Adrenal gland (tissue), 12 donors: ENCODE measurements around the gene GLYR1. TPM values are rescaled to one million over a fixed set of nuclear protein-coding genes. Genes with fewer than 3 reads are reported as not detected.

ENCODE experiments used
- DNase-seq, 7 donors: peaks; one replicate each; pipeline ENCODE4 v3.0.0-alpha.2; 2019 to 2020
- H3K27ac ChIP-seq, 5 donors: fragments of 200-600 bp; sonication (generic) in 4 of 5; 1 replicate in 3 of 5; 2 replicates in 2 of 5; pipeline versions ENCODE4 v1.5.1 to v1.8.0; 2016 to 2020; ENCODE audit warnings: mild to moderate bottlenecking in 1 of 5
- H3K27me3 ChIP-seq: fragments of 200-600 bp; 2 replicates; pipeline ENCODE4 v1.8.0; 2021
- H3K36me3 ChIP-seq, 2 donors: fragments of 200-600 bp; replicated peaks in 1 of 2; 1 replicate in 1 of 2; 2 replicates in 1 of 2; pipeline versions ENCODE4 v1.5.1 to v1.8.0; 2018 to 2022
- H3K4me1 ChIP-seq, 2 donors: fragments of 200-600 bp; replicated peaks in 1 of 2; 1 replicate in 1 of 2; 2 replicates in 1 of 2; pipeline versions ENCODE4 v1.5.1 to v1.8.0; 2018 to 2021
- H3K4me3 ChIP-seq, 4 donors: fragments of 200-600 bp; sonication (generic) in 3 of 4; one replicate each; pipeline ENCODE4 v1.5.1; 2016 to 2018
- H3K9me3 ChIP-seq, 3 donors: fragments of 200-600 bp; sonication (generic) in 1 of 3; replicated peaks in 1 of 3; 1 replicate in 2 of 3; 2 replicates in 1 of 3; pipeline versions ENCODE4 v1.5.1 to v1.8.0; 2016 to 2021
- POLR2A ChIP-seq, 2 donors: fragments of 450-650 bp; IDR thresholded peaks; one replicate each; pipeline ENCODE4 v1.6.1; 2017; ENCODE audit warnings: antibody characterized with exemption in 2 of 2, mild to moderate bottlenecking in 2 of 2, moderate library complexity in 1 of 2
- WGBS, 4 donors: extraction: QIAGEN DNeasy Blood & Tissue Kit in 2 of 4; methylation state at CpG; one replicate each; pipeline versions ENCODE4 v1.1.5 to v1.1.7; 2013 to 2017; 5-methylcytosine and 5-hydroxymethylcytosine counted together
- intact Hi-C, 2 donors: fragments of 100-400 bp; cut with DNase I; formaldehyde crosslinking; loops; one replicate each; pipeline versions ENCODE4 v1.14.1 to v1.15.0; 2022 to 2023
- polyA plus RNA-seq, 3 donors: library from polyadenylated mRNA; stranded (reverse); fragments of 200-250 nt in 2 of 3; fragments of 350-450 nt in 1 of 3; fragmentation: Illumina TruSeq in 1 of 3; extraction: RNeasy Lipid Tissue Mini Kit (QIAGEN cat#74804) in 1 of 3; gene quantifications; one replicate each; pipeline ENCODE4 v1.2.3, GENCODE V29; 2013 to 2014
- total RNA-seq, 9 donors: library from RNA; depleted of rRNA in 4 of 9; stranded (reverse); fragments of >200 nt in 4 of 9; fragments of 120-200 nt in 1 of 9; fragmentation: NEBNext Ultra II Directional in 1 of 9; extraction: Animal tissue kit (Norgen Biotek cat#: 25700) in 1 of 9; gene quantifications; one replicate each; pipeline versions ENCODE4 v1.1.0 to v1.2.4, GENCODE V29; 2013 to 2023
- TF ChIP-seq, protein P1 (sequence below), 6 experiments: fragments of 450-650 bp in 4 of 6; fragments of 200-600 bp in 2 of 6; sonication (generic) in 1 of 6; IDR thresholded peaks; 1 replicate in 5 of 6; 2 replicates in 1 of 6; pipeline versions ENCODE4 v1.5.1 to v1.8.0; 2016 to 2021; ENCODE audit warnings: antibody characterized with exemption in 6 of 6, mild to moderate bottlenecking in 2 of 6, moderate library complexity in 1 of 6
- donor health status: healthy with polysubstance abuse.
- donor health status: Bipolar disorder and iron deficiency.
- donor health status: DM: yes; HTN: yes; CAD: no.
- donor health status: DM: no; HTN: no; CAD: no.
- donor health status: DM: no; HTN: no; CAD: no.
- donor health status: DM: yes; HTN: yes; CAD: no.

Gene GLYR1
- total and polyA plus RNA-seq, 12 donors: 39.3 to 118 (median 69.1) TPM

DNA sequence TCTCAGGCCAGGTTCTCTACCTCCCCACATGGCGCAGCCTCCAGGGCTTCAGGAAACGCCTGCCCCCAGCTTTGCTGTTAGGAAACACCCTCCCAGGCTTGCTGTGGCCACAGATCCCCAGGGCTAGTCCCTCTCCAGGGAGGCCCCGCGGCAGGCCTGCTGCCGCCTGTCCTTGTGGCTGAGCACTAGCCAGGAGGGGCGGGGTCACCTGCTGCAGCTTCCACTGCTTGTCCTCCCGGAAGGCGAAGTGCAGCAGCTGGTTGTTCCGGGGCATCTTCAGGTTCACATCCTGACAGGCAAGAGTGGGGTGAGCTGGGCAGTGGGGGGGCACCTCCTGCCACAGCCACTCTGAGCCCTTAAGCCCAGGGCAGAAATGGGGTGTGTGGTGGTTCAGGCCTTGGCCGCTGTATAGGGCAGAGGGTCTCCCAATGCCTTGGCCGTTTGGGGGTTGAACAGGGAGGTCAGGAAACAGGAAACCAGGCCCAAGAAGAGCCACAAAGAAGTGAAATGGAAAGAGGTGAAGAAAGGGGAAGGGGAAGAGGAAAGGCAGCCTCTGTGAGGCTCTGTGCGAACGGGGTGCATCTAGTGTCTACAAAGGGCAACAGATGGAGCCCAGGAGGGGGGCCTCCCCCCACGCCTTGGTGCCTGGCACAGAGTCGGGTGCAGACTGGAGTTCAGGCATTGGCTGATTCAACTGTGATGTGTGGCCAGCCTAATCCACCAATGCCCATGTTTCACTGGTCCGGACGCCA is 46.6 kb downstream of the GLYR1 start:
- peak; percentile 79 to 94 (median 91) for DNase-seq
- H3K27me3 ChIP-seq: no peaks in the 10 kb centered on the region
- TF ChIP-seq, protein P1, sequence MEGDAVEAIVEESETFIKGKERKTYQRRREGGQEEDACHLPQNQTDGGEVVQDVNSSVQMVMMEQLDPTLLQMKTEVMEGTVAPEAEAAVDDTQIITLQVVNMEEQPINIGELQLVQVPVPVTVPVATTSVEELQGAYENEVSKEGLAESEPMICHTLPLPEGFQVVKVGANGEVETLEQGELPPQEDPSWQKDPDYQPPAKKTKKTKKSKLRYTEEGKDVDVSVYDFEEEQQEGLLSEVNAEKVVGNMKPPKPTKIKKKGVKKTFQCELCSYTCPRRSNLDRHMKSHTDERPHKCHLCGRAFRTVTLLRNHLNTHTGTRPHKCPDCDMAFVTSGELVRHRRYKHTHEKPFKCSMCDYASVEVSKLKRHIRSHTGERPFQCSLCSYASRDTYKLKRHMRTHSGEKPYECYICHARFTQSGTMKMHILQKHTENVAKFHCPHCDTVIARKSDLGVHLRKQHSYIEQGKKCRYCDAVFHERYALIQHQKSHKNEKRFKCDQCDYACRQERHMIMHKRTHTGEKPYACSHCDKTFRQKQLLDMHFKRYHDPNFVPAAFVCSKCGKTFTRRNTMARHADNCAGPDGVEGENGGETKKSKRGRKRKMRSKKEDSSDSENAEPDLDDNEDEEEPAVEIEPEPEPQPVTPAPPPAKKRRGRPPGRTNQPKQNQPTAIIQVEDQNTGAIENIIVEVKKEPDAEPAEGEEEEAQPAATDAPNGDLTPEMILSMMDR (IDR thresholded peaks at IDR 0.05): no peak
- peak in 1 of 2 donors; percentile 54 for TF ChIP-seq POLR2A (IDR thresholded peaks at IDR 0.05)
- H3K36me3 ChIP-seq: peaks cover 0 to 37% of the 10 kb centered on the region in 2 donors
- intact Hi-C loops: no loop called here
- peak overlapping the region in 1 of 4 donors; percentile 86 for H3K4me3 ChIP-seq
- peaks cover 27 to 43% of the 10 kb centered on the region in 2 donors for H3K4me1 ChIP-seq
- H3K9me3 ChIP-seq: no peaks in the 10 kb centered on the region
- WGBS, 4 donors: 42 to 74% (median 56%) methylated on average over 9 to 17 of the region's 17 CpGs
- H3K27ac ChIP-seq: peak overlapping the region in 4 of 5 donors; percentile 16 to 98 (median 42)

DNA sequence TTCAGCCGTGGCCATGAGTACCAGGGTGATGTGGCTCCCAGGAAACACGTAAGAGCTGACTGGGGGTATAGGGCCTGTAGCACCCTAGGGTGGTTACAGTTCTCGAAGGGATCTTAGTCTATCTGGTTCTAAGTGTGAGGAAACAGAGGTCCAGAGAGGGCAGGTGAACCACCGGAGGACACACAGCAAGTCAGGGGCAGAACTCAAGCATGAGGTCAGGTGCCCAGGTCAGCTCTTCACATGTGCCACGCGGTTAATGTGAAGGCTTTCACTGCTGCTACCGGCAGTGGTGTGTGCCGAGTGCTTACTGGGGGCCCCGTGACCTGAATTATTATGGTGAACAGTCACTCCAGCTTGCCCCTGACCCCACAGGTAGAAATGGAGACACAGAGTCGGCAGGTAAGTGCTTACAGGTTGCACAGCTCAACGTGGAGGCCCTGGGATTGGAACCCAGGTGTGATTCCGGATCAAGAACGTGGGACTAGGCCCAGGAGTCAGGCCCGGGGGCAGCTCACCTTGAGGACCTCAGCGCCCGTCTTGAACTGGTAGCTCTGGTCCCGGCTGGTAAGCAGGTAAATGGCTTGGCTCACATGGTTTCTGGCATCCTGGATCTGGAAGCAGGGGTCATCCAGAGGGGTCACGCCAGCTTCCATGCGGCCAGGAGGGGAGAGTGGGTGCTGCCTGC is 47.8 kb downstream of the GLYR1 start:
- Histone ChIP-seq H3K9me3 (no peaks in the 10 kb centered on the region), H3K36me3 (peaks cover 0 to 34% of the 10 kb centered on the region in 2 donors), H3K4me1 (peaks cover 20 to 31% of the 10 kb centered on the region in 2 donors), H3K27me3 (no peaks in the 10 kb centered on the region), H3K27ac (no peak overlapping the region), H3K4me3 (no peak overlapping the region)
- 84 to 91% (median 90%) methylated on average over 10 to 19 of the region's 19 CpGs for WGBS, 4 donors
- TF ChIP-seq POLR2A (IDR thresholded peaks at IDR 0.05): no peak
- TF ChIP-seq, protein P1 (IDR thresholded peaks at IDR 0.05): no peak
- intact Hi-C loops: no loop called here
- no peak for DNase-seq

DNA sequence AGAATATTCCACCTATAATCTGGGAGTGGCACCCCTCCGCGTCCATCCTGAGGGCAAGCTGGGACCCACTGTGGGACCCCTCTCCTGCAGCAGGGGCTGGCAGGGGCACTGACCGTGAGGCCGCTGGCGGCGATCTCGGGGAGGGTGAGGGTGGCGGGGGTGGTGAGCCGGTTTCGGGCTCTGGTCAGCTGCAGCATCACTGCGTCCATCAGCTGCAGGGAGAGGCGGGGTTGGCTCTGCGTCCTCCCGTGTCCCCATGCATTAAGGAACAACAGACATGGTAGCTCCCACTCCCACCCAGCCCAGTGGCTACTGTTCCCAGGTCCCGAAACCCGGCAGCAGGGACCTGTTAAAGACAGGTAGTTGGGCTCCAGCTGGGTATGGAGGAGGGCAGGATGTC is 48.6 kb downstream of the GLYR1 start:
- intact Hi-C loops: no loop called here
- Histone ChIP-seq H3K27ac (no peak overlapping the region), H3K4me1 (peaks cover 20 to 25% of the 10 kb centered on the region in 2 donors), H3K4me3 (no peak overlapping the region), H3K27me3 (no peaks in the 10 kb centered on the region), H3K9me3 (no peaks in the 10 kb centered on the region), H3K36me3 (peaks cover 0 to 33% of the 10 kb centered on the region in 2 donors)
- no peak for DNase-seq
- TF ChIP-seq, protein P1 (IDR thresholded peaks at IDR 0.05): no peak
- TF ChIP-seq POLR2A (IDR thresholded peaks at IDR 0.05): no peak
- 90 to 93% (median 93%) methylated on average over 12 to 16 of the region's 16 CpGs; no CpG with 5 or more reads in 1 of the 4 donors for WGBS, 4 donors

DNA sequence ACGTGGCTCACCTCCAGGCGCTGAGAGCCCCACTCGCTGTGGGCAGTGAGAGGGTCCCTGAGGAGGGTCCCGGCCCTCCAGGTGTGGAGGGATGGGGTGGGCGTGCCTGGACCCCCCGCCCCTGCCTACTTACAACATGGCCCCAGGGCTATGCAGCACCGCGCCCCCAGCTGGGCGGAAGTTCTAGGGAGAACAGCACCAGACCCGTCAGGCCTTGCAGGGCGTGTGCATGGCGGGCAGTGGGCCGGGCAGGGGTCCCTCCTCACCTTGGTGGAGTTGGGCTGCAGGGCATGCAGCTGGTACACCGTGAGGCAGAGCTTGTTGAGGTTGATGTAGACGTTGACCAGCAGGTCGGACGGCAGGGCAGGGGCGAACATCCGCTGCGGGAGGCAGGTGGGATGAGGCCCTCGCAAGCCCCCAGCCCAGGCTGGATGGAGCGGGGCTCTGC is 49.3 kb downstream of the GLYR1 start:
- peaks cover 20 to 21% of the 10 kb centered on the region in 2 donors for H3K4me1 ChIP-seq
- no peaks in the 10 kb centered on the region for H3K9me3 ChIP-seq
- no peaks in the 10 kb centered on the region for H3K27me3 ChIP-seq
- 85 to 87% (median 85%) methylated on average over 17 to 22 of the region's 22 CpGs for WGBS, 4 donors
- no peak for TF ChIP-seq POLR2A (IDR thresholded peaks at IDR 0.05)
- H3K27ac ChIP-seq: no peak overlapping the region
- no peak for DNase-seq
- H3K4me3 ChIP-seq: no peak overlapping the region
- peaks cover 0 to 33% of the 10 kb centered on the region in 2 donors for H3K36me3 ChIP-seq
- intact Hi-C loops: no loop called here
